Peyer's patch (tissue), 4 donors: ENCODE data around the gene MX1. TPM values are rescaled to one million over a fixed set of nuclear protein-coding genes. Genes with fewer than 3 reads are reported as not detected.

Experiments
- DNase-seq, 3 donors: peaks; one replicate each; pipeline ENCODE4 v3.0.0-alpha.2; 2017 to 2019
- H3K27ac ChIP-seq, 4 donors: fragments of 200-600 bp; sonication (generic); one replicate each; pipeline ENCODE4 v1.5.1; 2016 to 2019
- H3K27me3 ChIP-seq, 2 donors: fragments of 200-600 bp; sonication (generic); one replicate each; pipeline ENCODE4 v1.5.1; 2019
- H3K36me3 ChIP-seq, 3 donors: fragments of 200-600 bp; sonication (generic); one replicate each; pipeline ENCODE4 v1.5.1; 2016 to 2019
- H3K4me1 ChIP-seq, 4 donors: fragments of 200-600 bp; sonication (generic); one replicate each; pipeline ENCODE4 v1.5.1; 2016 to 2019
- H3K4me3 ChIP-seq, 4 donors: fragments of 200-600 bp; sonication (generic); 1 replicate in 3 of 4; 2 replicates in 1 of 4; pipeline ENCODE4 v1.5.1; 2016 to 2019; ENCODE audit warnings: mild to moderate bottlenecking in 1 of 4
- H3K9me3 ChIP-seq, 4 donors: fragments of 200-600 bp; sonication (generic); one replicate each; pipeline ENCODE4 v1.5.1; 2016 to 2019; ENCODE audit warnings: mild to moderate bottlenecking in 1 of 4
- POLR2A ChIP-seq, 2 donors: fragments of 450-650 bp; IDR thresholded peaks; one replicate each; pipeline ENCODE4 v1.5.1; 2017; ENCODE audit warnings: antibody characterized with exemption in 2 of 2, mild to moderate bottlenecking in 2 of 2, moderate library complexity in 2 of 2
- total RNA-seq, 4 donors: library from RNA; depleted of rRNA; stranded (reverse); fragments of >200 nt; gene quantifications; one replicate each; pipeline ENCODE4 v1.1.0, GENCODE V29; 2016
- TF ChIP-seq, protein P1 (sequence below), 6 experiments: fragments of 450-650 bp in 4 of 6; fragments of 200-600 bp in 2 of 6; sonication (generic) in 1 of 6; IDR thresholded peaks; one replicate each; pipeline ENCODE4 v1.5.1; 2017 to 2019; ENCODE audit warnings: antibody characterized with exemption in 6 of 6, mild to moderate bottlenecking in 3 of 6, moderate library complexity in 1 of 6

MX1 gene
- total RNA-seq, 4 donors from 2014 or later: 52.4 to 109 (median 78.9) TPM

DNA sequence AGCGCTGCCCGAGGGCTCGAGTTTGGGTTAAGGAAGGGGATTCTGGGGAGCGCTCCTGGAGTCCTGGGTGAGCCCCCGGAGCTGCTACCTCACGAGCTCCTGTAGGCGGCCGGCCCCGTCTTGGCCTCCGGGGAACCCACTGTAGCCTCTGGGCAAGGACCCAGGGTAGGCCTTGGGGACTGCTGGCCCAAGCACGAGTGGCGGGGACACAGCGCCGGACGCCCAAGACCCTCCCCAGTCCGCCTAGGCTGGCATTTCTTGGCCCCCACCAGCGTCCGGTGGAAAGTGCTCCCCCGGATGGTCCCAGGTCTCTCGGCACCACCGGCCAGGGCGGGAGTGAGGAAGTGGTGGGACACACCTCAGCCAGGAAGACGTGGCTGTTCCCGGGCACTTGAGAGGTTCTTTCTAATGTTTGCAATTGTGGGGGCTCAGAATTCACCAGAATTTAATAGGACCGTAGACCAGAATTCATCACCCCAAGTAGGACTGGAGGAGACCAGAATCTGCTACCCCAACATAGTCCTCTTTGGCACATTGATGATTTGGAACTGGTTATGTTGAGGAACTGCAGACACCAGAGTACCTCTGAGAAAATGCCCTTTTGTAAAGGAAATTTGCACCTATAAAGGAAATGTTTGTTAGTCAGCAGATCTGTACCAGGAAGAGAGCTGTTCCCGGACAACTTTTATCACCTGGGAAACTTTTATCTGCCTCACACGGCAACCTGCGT, 82.5 kb downstream of the MX1 start:
- Histone ChIP-seq H3K4me3 (peak overlapping the region in 3 of 4 donors; percentile 49 to 78 (median 76)), H3K36me3 (peaks cover 0 to 10% (median 0%) of the 10 kb centered on the region in 3 donors), H3K27me3 (no peaks in the 10 kb centered on the region), H3K27ac (peak overlapping the region in 3 of 4 donors; percentile 76 to 93 (median 91)), H3K4me1 (peaks cover 0 to 29% (median 1%) of the 10 kb centered on the region in 4 donors), H3K9me3 (no peaks in the 10 kb centered on the region)
- TF ChIP-seq, protein P1, sequence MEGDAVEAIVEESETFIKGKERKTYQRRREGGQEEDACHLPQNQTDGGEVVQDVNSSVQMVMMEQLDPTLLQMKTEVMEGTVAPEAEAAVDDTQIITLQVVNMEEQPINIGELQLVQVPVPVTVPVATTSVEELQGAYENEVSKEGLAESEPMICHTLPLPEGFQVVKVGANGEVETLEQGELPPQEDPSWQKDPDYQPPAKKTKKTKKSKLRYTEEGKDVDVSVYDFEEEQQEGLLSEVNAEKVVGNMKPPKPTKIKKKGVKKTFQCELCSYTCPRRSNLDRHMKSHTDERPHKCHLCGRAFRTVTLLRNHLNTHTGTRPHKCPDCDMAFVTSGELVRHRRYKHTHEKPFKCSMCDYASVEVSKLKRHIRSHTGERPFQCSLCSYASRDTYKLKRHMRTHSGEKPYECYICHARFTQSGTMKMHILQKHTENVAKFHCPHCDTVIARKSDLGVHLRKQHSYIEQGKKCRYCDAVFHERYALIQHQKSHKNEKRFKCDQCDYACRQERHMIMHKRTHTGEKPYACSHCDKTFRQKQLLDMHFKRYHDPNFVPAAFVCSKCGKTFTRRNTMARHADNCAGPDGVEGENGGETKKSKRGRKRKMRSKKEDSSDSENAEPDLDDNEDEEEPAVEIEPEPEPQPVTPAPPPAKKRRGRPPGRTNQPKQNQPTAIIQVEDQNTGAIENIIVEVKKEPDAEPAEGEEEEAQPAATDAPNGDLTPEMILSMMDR (IDR thresholded peaks at IDR 0.05): peak in 1 of 6 experiments; percentile 13
- peak; percentile 62 to 80 for TF ChIP-seq POLR2A (IDR thresholded peaks at IDR 0.05)
- peak in 2 of 3 donors; percentile 51 to 59 for DNase-seq

Other genes with a start within 250 kb of the MX1 start
- gene FAM3B, start 109.4 kb upstream of the MX1 start, total RNA-seq: 100 to 1,000 TPM in 3 of 4 donors, 10 to 100 TPM in 1; 49.5 to 323 (median 159) TPM
- gene MX2, start 64.2 kb upstream of the MX1 start, total RNA-seq: 10 to 100 TPM; 13.7 to 39.6 (median 16.3) TPM
- gene TMPRSS2, start 81.9 kb downstream of the MX1 start, total RNA-seq: 100 to 1,000 TPM in 3 of 4 donors, 10 to 100 TPM in 1; 39.6 to 419 (median 352) TPM